HG03520 (cell line): ENCODE results near the gene MTMR3.
"Not testable (repeated sequence)": the region's sequence is repeated elsewhere in the genome, so short reads cannot be mapped to it uniquely, and the experiment has no call there.

ENCODE experiments used
- ATAC-seq: cut with Tn5 transposase; IDR thresholded peaks from one replicate; pipeline ENCODE4 v1.9.1; 2021; ENCODE audit warnings: mild to moderate bottlenecking, moderate library complexity; ENCODE audit not compliant: unreplicated experiment

Gene MTMR3

GRCh38 chr22:30044881-30045493 lies 162.0 kb downstream of the MTMR3 start:
- ATAC-seq: no peak

DNA sequence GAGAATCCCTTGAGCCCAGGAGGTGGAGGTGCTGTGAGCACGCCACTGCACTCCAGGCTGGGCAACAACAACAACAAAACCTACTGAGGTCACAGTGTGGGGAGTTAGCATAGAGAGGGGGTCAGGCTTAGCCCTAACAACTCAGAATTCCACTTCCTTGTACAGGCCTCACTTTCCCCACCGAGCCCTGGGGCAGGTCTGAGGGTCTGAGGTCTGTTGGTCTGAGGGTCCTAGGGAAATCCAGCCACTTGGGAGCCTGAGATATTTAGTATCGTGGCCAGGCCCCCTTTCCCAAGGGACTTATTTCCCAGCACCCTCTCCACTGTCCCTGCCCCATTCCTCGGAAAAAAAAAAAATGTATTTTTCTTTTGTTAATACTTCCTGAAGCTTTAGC lies 162.5 kb downstream of the MTMR3 start:
- ATAC-seq: no peak

DNA sequence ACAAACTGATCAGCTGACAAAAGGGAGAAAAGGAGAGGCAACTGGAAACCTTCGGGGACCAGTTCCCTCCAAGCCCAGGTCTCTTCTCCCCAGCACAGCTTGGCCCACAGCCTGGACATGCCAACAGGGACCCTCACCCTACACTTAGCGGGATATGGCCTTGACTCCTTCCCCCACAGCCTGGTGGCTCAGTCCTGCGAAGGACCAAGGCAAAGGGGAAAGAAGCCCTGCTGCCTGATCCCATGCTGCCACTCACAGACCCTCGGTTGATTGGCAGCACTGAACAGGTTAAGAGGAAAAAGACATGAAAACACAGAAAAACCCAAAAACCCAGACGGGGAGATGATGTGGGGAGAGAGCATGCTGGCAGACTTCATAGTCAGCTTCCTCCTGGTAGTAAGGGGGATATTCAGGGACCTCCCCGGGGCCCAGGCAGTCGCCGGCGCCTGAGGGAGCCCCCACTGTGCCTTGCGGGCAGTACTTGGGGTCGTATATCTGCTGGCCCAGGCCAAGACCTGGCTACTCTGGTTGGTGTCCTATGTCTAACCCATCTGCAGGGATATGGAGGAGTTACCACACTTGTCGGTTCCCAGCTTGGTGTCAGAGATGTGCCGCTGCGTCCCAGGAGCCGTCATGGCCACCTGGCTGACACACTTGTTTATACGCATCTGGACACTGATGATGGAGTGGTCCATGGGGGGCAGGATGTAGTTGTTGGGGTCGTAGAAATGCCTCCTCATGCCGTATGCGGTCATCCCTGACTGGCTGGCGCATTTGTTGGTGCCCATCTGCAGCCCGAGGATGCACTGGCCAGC lies 163.1 kb downstream of the MTMR3 start:
- no peak for ATAC-seq

DNA sequence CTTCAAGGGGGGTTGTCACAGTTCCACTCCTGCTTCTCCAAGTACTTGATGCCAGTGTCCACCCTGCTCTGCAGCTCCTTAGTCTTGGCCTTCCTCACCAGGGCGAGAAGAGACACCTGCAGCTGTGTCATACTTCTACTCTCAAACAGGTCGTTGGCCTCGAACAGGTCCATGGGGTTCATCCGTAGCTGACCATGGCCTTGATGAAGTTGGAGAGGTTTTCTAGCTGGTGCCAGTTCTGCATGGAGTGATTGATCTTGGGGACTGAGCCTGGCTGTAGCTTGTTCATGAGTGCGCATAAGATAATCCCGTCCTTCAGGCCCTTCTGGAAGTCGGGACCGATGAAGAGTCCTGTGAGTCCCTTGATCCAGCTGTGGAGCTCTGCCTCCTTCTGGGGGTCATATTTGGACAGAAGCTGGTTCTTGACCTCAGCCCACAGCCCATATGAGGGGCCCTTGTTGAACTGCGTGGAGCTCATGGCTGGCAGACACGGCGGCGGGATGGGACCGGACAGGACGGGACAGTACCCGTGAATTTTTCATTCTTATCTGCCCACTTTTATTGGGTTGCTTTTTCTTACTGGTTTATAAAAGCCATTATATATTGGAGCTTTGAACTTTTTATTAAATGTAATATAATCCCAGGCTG lies 163.9 kb downstream of the MTMR3 start:
- ATAC-seq: no peak

GRCh38 chr22:30047364-30047738 lies 164.4 kb downstream of the MTMR3 start:
- no peak for ATAC-seq

DNA sequence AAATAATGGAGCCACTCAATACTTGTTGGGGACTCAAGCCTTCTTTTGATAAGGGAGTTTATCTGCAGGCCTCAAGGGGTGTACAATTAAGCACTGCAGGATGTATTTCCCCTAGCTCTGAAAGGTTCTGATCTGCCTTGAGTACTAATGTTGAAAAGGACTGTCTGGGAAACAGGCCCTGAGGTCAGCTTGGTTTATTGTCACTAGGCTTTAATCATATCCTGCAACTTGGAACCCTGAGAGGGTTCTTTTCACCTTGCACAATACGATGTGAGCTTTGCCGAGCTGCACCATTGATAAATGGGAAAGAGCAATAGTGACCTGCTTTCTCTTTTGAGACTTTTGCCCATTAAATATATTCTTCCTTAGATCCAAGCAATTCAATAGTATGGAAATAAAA lies 165.7 kb downstream of the MTMR3 start:
- no peak for ATAC-seq

- no peak for ATAC-seq
These were observed 171.2 kb downstream of the MTMR3 start for GRCh38 chr22:30054067-30054763.

DNA sequence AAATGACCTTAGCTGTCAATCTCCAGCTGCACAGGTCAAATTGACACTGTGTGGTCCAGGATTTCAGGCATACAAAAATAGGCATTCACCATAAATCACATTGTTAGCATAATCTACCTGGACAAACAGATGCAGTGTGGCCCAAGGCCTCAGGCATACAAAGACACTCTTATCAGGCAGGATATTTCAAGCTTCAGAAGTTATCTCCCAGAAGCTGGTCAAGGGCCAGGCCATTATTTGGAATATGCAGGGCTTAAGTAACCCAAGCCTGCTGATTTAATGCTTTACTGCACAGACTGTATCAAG lies 171.7 kb downstream of the MTMR3 start:
- ATAC-seq: no peak

- ATAC-seq: no peak
These were observed 173.0 kb downstream of the MTMR3 start for GRCh38 chr22:30056015-30056414.

- ATAC-seq: no peak
These were observed 174.4 kb downstream of the MTMR3 start for GRCh38 chr22:30057375-30057774.

DNA sequence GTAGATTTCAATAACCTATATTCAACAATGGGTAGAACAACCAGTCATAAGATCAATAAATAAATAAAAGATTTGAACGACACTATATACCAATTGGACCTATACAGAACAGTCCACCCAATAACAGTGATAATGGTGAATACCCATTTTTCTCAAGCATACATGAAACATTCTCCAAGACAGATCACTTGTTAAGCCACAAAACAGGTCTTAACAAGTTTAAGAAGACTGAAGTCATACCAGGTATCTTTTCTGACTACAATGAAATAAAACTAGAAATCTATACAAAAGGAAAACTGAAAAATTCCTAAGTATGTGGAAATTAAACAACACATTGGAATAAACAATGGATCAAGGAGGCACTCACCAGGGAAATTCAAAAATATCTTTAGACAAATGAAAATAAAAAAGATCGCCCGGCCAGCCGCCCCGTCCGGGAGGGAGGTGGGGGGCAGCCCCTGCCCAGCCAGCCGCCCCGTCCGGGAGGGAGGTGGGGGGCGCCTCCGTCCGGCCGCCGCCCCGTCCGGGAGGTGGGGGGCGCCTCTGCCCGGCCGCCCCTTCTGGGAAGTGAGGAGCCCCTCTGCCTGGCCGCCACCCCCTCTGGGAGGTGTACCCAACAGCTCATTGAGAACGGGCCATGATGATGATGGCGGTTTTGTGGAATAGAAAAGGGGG lies 176.5 kb downstream of the MTMR3 start:
- ATAC-seq: not testable (repeated sequence)

DNA sequence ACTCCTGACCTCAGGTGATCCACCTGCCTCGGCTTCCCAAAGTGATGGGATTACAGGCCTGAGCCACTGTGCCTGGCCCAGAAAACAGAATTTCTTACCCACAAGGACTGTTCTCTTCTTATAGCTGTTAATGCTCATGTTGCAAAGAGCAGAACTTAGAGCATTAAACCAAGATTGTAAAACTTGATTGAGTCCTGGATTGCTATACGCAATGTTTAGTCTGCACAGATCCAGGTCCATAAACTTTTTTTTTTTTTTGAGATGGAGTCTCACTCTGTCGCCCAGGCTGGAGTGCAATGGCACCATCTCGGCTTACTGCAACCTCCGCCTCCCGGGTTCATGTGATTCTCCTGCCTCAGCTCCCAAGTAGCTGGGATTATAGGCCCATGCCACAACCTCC lies 178.1 kb downstream of the MTMR3 start:
- not testable (repeated sequence) for ATAC-seq

- no peak for ATAC-seq
These were observed 179.3 kb downstream of the MTMR3 start for GRCh38 chr22:30062259-30062658.

DNA sequence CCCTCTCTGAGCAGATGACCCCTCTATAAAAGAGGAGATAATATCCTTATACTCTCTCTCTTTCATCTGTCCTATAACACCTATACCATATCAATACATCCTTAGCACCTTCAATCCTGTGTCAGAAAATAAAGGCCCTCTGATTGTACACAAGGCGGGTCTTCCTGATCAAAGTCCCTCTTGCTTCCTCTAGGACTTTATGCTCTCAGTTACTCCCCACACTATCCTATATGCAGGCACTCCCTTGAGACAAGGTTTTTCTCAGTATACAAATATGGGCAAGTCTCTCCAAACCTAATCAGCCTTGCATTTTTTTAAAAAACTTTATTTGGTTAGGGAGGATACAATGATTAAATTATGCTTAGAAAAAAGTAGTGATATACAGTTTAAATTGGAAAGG lies 180.0 kb downstream of the MTMR3 start:
- ATAC-seq: no peak

- ATAC-seq: no peak
These were observed 181.2 kb downstream of the MTMR3 start for GRCh38 chr22:30064172-30064571.

DNA sequence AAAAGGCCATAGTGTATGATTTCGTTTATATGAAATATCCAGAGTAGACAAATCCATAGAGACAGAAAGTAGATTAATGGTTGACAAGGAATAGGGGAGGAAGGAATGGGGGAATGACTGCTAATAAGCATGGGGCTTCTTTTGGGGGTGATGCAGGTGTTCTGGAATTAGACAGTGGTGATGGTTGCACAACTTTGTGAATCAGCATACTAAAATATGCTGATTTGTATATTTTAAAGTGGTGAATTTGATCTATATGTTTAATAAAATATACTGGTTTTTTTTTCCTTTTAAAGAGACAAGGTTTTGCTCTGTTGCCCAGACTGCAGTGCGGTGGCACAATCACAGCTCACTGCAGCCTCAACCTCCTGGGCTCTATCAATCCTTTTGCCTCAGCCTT lies 190.8 kb downstream of the MTMR3 start:
- ATAC-seq: no peak

DNA sequence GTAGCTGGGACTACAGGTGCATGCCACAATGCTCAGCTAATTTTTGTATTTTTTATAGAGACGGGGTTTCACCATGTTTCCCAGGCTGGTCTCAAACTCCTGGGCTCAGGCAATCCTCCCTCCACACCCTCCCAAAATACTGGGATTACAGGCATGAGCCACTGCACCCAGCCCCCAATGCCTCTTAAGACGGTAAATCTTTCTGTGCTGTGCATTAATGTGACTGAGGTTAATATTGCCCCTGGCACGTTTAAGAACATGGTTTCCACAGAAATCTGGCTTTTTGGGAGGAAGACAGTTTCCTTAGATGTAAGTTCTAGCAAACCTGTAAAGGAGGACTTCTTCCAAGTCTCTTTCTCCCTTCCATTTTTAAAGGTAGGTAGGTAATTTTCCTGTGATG lies 191.2 kb downstream of the MTMR3 start:
- ATAC-seq: no peak

- ATAC-seq: no peak
These were observed 192.0 kb downstream of the MTMR3 start for GRCh38 chr22:30074994-30075393.

DNA sequence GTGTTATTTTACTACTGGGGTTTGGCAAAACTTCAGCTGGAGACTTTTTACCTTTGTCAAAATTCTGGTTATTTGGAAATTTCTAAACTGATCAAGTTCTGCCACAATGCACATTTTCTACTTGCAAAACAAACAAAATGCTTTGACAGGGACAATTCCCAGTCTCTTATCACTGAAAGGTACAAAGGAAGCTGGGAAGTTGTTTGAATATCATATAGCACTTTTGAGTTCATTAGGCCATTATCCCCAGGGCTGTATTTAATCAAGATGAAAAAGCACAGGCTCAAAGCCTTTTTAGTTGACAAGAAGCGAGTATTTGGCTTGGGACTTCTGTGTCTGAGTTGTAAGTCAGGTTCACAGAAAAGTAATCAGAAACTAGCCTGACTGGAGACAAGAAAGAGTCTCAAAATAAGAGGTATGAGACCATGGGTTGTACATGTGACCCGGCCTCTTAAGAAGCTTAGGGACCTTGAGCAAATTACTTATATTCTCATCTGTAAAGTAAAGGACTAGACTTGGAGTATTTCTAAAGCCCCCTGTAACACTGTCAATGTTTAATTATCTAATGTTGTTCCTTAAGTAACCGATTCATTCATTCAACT lies 194.4 kb downstream of the MTMR3 start:
- ATAC-seq: no peak

GRCh38 chr22:30078320-30079311 lies 195.6 kb downstream of the MTMR3 start:
- ATAC-seq: no peak
